Natural killer cell (primary cell): ENCODE measurements around the gene UBR2. TPM values are rescaled to one million over a fixed set of nuclear protein-coding genes. Genes with fewer than 3 reads are reported as not detected.

ENCODE experiments used
- ATAC-seq, 3 donors: fragments of 150-1000 bp in 2 of 3; fragments of 200-7000 bp in 1 of 3; cut with Tn5 transposase; 1 replicate in 1 of 3; 2 replicates in 2 of 3; pipeline ENCODE4 v1.10.0; 2021; ENCODE audit warnings: mild to moderate bottlenecking in 2 of 3, moderate library complexity in 2 of 3
- DNase-seq, 2 donors: peaks; one replicate each; pipeline versions ENCODE4 v3.0.0 to v3.0.0-alpha.2; 2013 to 2021; ENCODE audit warnings: mixed read lengths in 1 of 2
- H3K27ac ChIP-seq: one replicate; pipeline ENCODE4 v1.5.1; 2013; ENCODE audit warnings: mild to moderate bottlenecking, low read length
- H3K27me3 ChIP-seq: one replicate; pipeline ENCODE4 v1.6.1; 2013; ENCODE audit warnings: low read length; ENCODE audit not compliant: control insufficient read depth, insufficient read depth
- H3K36me3 ChIP-seq: one replicate; pipeline ENCODE4 v1.6.1; 2013; ENCODE audit warnings: low read length; ENCODE audit not compliant: control insufficient read depth, insufficient read depth
- H3K4me1 ChIP-seq: one replicate; pipeline ENCODE4 v1.6.1; 2013; ENCODE audit warnings: low read length; ENCODE audit not compliant: control insufficient read depth, insufficient read depth
- H3K4me3 ChIP-seq: one replicate; pipeline ENCODE4 v1.5.1; 2013; ENCODE audit warnings: low read length
- H3K9me3 ChIP-seq: one replicate; pipeline ENCODE4 v1.6.1; 2013; ENCODE audit warnings: low read length; ENCODE audit not compliant: control insufficient read depth, insufficient read depth
- H3K27ac Mint-ChIP-seq, 2 donors: one replicate each; pipeline ENCODE4 v1.8.0; 2022; ENCODE audit warnings: mild to moderate bottlenecking in 2 of 2, mixed read lengths in 2 of 2, moderate library complexity in 1 of 2
- H3K27me3 Mint-ChIP-seq, 2 donors: one replicate each; pipeline ENCODE4 v1.8.0; 2022; ENCODE audit warnings: low read depth in 2 of 2, mixed read lengths in 2 of 2
- H3K36me3 Mint-ChIP-seq: one replicate; pipeline ENCODE4 v1.8.0; 2022; ENCODE audit warnings: mixed read lengths
- H3K4me1 Mint-ChIP-seq, 2 donors: one replicate each; pipeline ENCODE4 v1.8.0; 2022; ENCODE audit warnings: mixed read lengths in 2 of 2
- H3K4me3 Mint-ChIP-seq: one replicate; pipeline ENCODE4 v1.8.0; 2022; ENCODE audit warnings: mild to moderate bottlenecking, moderate library complexity, mixed read lengths
- H3K9me3 Mint-ChIP-seq, 2 donors: one replicate each; pipeline ENCODE4 v1.8.0; 2022; ENCODE audit warnings: mixed read lengths in 2 of 2
- WGBS: methylation state at CpG from one replicate; pipeline ENCODE4 v1.1.7; 2013; ENCODE audit warnings: missing lambda C conversion rate; ENCODE audit not compliant: insufficient coverage; 5-methylcytosine and 5-hydroxymethylcytosine counted together
- intact Hi-C: fragments of 100-400 bp; cut with micrococcal nuclease; formaldehyde crosslinking; loops from one replicate; pipeline ENCODE4 v1.14.2; 2022
- total RNA-seq, 4 donors: library from RNA; stranded (reverse); fragments of 120-200 nt in 1 of 4; gene quantifications; one replicate each; pipeline versions ENCODE4 v1.2.3 to v1.2.4, GENCODE V29; 2013 to 2022
- TF ChIP-seq, protein P1 (sequence below): fragments of 200-600 bp; IDR thresholded peaks from one replicate; pipeline ENCODE4 v1.8.0; 2022; ENCODE audit warnings: antibody characterized with exemption

Gene UBR2
- total RNA-seq, 3 donors from 2014 or later (not counting 1 experiment from before 2014, with no cell fraction given): 44.9 to 57.3 (median 53.2) TPM

DNA sequence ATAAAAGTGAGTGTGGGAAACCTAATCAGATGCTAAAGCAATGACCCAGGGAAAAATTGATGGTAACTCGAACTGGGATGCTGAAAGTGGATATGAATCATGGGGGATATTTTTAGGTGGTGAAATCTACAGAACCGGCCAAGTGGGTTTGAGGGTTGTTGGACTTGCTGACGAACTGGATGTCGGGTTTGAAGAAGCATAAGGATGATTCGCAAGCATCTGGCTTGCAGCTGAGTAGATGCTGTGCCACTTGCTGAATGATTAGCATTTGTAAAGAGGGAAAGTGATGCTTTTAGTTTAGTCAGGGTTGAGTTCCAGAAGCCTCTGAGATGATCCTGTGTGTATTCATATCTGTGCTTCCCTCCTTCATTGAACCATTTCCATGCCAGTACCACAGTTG, 54.9 kb downstream of the UBR2 start:
- peaks cover 0 to 5% of the 10 kb centered on the region in 2 donors for H3K4me1 Mint-ChIP-seq
- no peak for DNase-seq
- no peak for ATAC-seq
- TF ChIP-seq, protein P1, sequence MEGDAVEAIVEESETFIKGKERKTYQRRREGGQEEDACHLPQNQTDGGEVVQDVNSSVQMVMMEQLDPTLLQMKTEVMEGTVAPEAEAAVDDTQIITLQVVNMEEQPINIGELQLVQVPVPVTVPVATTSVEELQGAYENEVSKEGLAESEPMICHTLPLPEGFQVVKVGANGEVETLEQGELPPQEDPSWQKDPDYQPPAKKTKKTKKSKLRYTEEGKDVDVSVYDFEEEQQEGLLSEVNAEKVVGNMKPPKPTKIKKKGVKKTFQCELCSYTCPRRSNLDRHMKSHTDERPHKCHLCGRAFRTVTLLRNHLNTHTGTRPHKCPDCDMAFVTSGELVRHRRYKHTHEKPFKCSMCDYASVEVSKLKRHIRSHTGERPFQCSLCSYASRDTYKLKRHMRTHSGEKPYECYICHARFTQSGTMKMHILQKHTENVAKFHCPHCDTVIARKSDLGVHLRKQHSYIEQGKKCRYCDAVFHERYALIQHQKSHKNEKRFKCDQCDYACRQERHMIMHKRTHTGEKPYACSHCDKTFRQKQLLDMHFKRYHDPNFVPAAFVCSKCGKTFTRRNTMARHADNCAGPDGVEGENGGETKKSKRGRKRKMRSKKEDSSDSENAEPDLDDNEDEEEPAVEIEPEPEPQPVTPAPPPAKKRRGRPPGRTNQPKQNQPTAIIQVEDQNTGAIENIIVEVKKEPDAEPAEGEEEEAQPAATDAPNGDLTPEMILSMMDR: no peak
- no peak overlapping the region for H3K4me3 ChIP-seq
- peak overlapping the region in 1 of 2 donors; percentile 47 for H3K27ac Mint-ChIP-seq
- H3K4me1 ChIP-seq: no peaks in the 10 kb centered on the region
- peaks cover 61% of the 10 kb centered on the region for H3K36me3 ChIP-seq
- H3K27me3 Mint-ChIP-seq: no peaks in the 10 kb centered on the region
- peaks cover 9% of the 10 kb centered on the region for H3K36me3 Mint-ChIP-seq
- 88% methylated on average over 5 of the region's 5 CpGs for WGBS
- H3K9me3 Mint-ChIP-seq: no peaks in the 10 kb centered on the region
- H3K27me3 ChIP-seq: no peaks in the 10 kb centered on the region
- H3K9me3 ChIP-seq: no peaks in the 10 kb centered on the region
- intact Hi-C loops: no loop called here
- no peak overlapping the region for H3K27ac ChIP-seq
- no peak overlapping the region for H3K4me3 Mint-ChIP-seq

DNA sequence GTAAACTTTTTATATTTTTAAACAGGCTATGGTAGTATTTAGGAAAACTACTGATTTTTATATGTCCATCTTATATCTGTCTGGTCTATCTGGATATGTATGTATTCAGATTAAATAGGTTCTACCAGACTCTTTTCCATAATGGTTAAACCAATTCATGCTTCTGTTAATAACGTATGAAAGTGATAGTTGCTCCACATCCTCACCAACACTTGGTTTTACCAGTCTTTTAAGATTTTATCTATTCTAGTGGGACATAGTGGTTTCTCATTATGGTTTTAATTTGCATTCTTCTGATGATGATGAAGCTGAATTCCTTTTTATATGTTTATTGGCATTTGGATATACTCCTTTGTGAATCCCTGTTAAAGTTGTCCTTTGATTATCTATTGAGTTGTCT, 56.1 kb downstream of the UBR2 start:
- intact Hi-C loops: no loop called here
- no peak overlapping the region for H3K4me3 ChIP-seq
- H3K4me1 ChIP-seq: no peaks in the 10 kb centered on the region
- no peak overlapping the region for H3K27ac ChIP-seq
- Mint-ChIP-seq H3K4me1 (peaks cover 7 to 9% of the 10 kb centered on the region in 2 donors), H3K4me3 (no peak overlapping the region), H3K36me3 (peaks cover 9% of the 10 kb centered on the region), H3K27me3 (no peaks in the 10 kb centered on the region), H3K9me3 (no peaks in the 10 kb centered on the region), H3K27ac (no peak overlapping the region)
- peaks cover 61% of the 10 kb centered on the region for H3K36me3 ChIP-seq
- no peaks in the 10 kb centered on the region for H3K9me3 ChIP-seq
- no CpG with 5 or more reads among the region's 1 CpG for WGBS
- no peaks in the 10 kb centered on the region for H3K27me3 ChIP-seq
- no peak for DNase-seq
- ATAC-seq: no peak
- TF ChIP-seq, protein P1: no peak

DNA sequence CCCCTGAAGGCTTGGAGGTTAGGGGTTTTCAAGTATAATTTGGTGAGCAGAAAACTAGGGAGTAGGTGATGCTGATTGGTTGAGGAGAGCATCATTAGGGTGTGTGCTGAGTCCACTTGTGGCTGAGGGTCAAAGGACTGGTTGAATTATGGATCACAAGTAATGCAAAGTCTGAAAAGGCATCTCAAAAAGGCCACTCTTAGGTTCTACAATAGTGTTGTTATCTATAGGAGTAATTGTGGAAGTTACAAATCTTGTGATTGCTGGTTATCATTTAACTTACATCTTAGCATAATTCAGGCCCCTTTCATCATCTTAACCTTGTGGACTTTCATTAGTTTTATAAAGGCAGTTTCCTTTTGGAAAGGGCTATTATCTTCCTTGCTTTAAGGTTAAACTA, 60.8 kb downstream of the UBR2 start:
- H3K4me3 ChIP-seq: no peak overlapping the region
- no peaks in the 10 kb centered on the region for H3K9me3 Mint-ChIP-seq
- no peak for ATAC-seq
- H3K4me1 ChIP-seq: no peaks in the 10 kb centered on the region
- peak overlapping the region; percentile 33 to 48 for H3K27ac Mint-ChIP-seq
- no peak overlapping the region for H3K4me3 Mint-ChIP-seq
- TF ChIP-seq, protein P1: no peak
- peaks cover 31% of the 10 kb centered on the region for H3K36me3 ChIP-seq
- no peaks in the 10 kb centered on the region for H3K27me3 Mint-ChIP-seq
- H3K27me3 ChIP-seq: no peaks in the 10 kb centered on the region
- H3K27ac ChIP-seq: no peak overlapping the region
- peaks cover 10 to 13% of the 10 kb centered on the region in 2 donors for H3K4me1 Mint-ChIP-seq
- no peaks in the 10 kb centered on the region for H3K9me3 ChIP-seq
- intact Hi-C loops: no loop called here
- DNase-seq: no peak
- H3K36me3 Mint-ChIP-seq: no peaks in the 10 kb centered on the region

DNA sequence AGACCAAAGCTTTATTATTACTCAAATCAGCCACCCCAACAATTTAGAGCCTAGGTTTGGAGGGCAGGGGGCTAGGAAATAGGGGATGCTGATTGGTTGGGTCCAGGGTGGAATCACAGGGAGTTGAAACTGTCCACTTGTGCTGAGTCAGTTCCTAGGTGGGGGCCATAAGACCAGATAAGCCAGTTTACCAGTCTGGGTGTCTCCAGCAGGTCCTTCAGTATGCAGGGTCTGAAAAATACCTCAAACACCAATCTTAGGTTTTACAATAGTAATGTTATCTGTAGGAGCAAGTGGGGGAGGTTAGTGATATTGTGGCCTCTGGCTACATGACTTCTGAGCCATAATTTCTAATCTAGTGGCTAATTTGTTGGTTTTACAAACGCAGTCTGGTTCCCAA, 63.2 kb downstream of the UBR2 start:
- Histone ChIP-seq H3K27me3 (no peaks in the 10 kb centered on the region), H3K27ac (no peak overlapping the region), H3K9me3 (no peaks in the 10 kb centered on the region), H3K4me3 (no peak overlapping the region), H3K36me3 (peaks cover 27% of the 10 kb centered on the region), H3K4me1 (peaks cover 3% of the 10 kb centered on the region)
- Mint-ChIP-seq H3K9me3 (no peaks in the 10 kb centered on the region), H3K27ac (peak overlapping the region in 1 of 2 donors; percentile 41), H3K4me3 (no peak overlapping the region), H3K27me3 (no peaks in the 10 kb centered on the region), H3K4me1 (peaks cover 14 to 24% of the 10 kb centered on the region in 2 donors), H3K36me3 (no peaks in the 10 kb centered on the region)
- intact Hi-C loops: no loop called here
- ATAC-seq (no peak), DNase-seq (no peak)
- TF ChIP-seq, protein P1: no peak
- 100% methylated on average over 1 of the region's 1 CpG for WGBS
